LoVo (cell line): ENCODE data around the gene AKR1C2.
"Not testable (repeated sequence)": the region's sequence is repeated elsewhere in the genome, so short reads cannot be mapped to it uniquely, and the experiment has no call there.

Experiments
- DNase-seq: peaks from one replicate; pipeline ENCODE4 v3.0.0-alpha.2; 2016; ENCODE audit warnings: low spot score

The AKR1C2 gene

GRCh38 chr10:5023177-5023805 is 19.6 kb upstream of the AKR1C2 start:
- DNase-seq = peak; percentile 67

GRCh38 chr10:5021624-5022290 is 18.1 kb upstream of the AKR1C2 start:
- peak; percentile 29 for DNase-seq

- DNase-seq = peak; percentile 85
Measured at GRCh38 chr10:5019770-5020612, 16.3 kb upstream of the AKR1C2 start.

GRCh38 chr10:5018671-5019277 is 15.1 kb upstream of the AKR1C2 start:
- peak; percentile 77 for DNase-seq

GRCh38 chr10:5018134-5018533 is 14.5 kb upstream of the AKR1C2 start:
- DNase-seq = no peak

GRCh38 chr10:5014936-5015335 is 11.3 kb upstream of the AKR1C2 start:
- DNase-seq = peak; percentile 44

- not testable (repeated sequence) for DNase-seq
Measured at GRCh38 chr10:5014200-5014910, 10.7 kb upstream of the AKR1C2 start.

GRCh38 chr10:5013385-5013784 is 9.7 kb upstream of the AKR1C2 start:
- no peak for DNase-seq

- no peak for DNase-seq
Measured at GRCh38 chr10:5012595-5012994, 8.9 kb upstream of the AKR1C2 start.

- DNase-seq = not testable (repeated sequence)
Measured at GRCh38 chr10:5011392-5011791, 7.7 kb upstream of the AKR1C2 start.

- not testable (repeated sequence) for DNase-seq
Measured at GRCh38 chr10:5010043-5010442, 6.4 kb upstream of the AKR1C2 start.

- DNase-seq = peak; percentile 81
Measured at GRCh38 chr10:5008857-5009548, 5.3 kb upstream of the AKR1C2 start.

- not testable (repeated sequence) for DNase-seq
Measured at GRCh38 chr10:5004501-5004900, 844 bp upstream of the AKR1C2 start.

- DNase-seq = not testable (repeated sequence)
Measured at GRCh38 chr10:5004030-5004385, 351 bp upstream of the AKR1C2 start.

GRCh38 chr10:5002013-5002727 is 1.5 kb downstream of the AKR1C2 start:
- no peak for DNase-seq

- no peak for DNase-seq
Measured at GRCh38 chr10:4998671-4999070, 5.0 kb downstream of the AKR1C2 start.

GRCh38 chr10:4994260-4994659 is 9.4 kb downstream of the AKR1C2 start:
- DNase-seq = not testable (repeated sequence)

- DNase-seq = not testable (repeated sequence)
Measured at GRCh38 chr10:4992564-4992963, 11.1 kb downstream of the AKR1C2 start.

- not testable (repeated sequence) for DNase-seq
Measured at GRCh38 chr10:4991463-4991862, 12.2 kb downstream of the AKR1C2 start.

- no peak for DNase-seq
Measured at GRCh38 chr10:4990217-4990616, 13.4 kb downstream of the AKR1C2 start.
